H9 (cell line): ENCODE data around the gene MYMK. TPM values are rescaled to one million over a fixed set of nuclear protein-coding genes. Genes with fewer than 3 reads are reported as not detected.

Source experiments
- DNase-seq: peaks from one replicate; pipeline ENCODE4 v3.0.0-alpha.2; 2017
- H2AFZ ChIP-seq: one replicate; pipeline ENCODE4 v1.6.1; 2013; ENCODE audit warnings: mild to moderate bottlenecking, low read length, control low read depth, moderate library complexity
- H2AK5ac ChIP-seq: 2 replicates; pipeline ENCODE4 v1.6.1; 2013; ENCODE audit warnings: low read length, control low read depth, mixed read lengths; ENCODE audit not compliant: insufficient read length
- H2BK120ac ChIP-seq: one replicate; pipeline ENCODE4 v1.6.1; 2013; ENCODE audit warnings: low read depth, mild to moderate bottlenecking, low read length, control low read depth, inconsistent platforms; ENCODE audit not compliant: poor library complexity, severe bottlenecking
- H2BK12ac ChIP-seq: 2 replicates; pipeline ENCODE4 v1.6.1; 2013; ENCODE audit warnings: low read length, control low read depth, mixed read lengths, low read depth; ENCODE audit not compliant: insufficient read length
- H2BK15ac ChIP-seq: 2 replicates; pipeline ENCODE4 v1.6.1; 2013; ENCODE audit warnings: low read depth, low read length, control low read depth
- H2BK20ac ChIP-seq: one replicate; pipeline ENCODE4 v1.6.1; 2013; ENCODE audit warnings: low read depth, mild to moderate bottlenecking, low read length, control low read depth, inconsistent platforms; ENCODE audit not compliant: poor library complexity, severe bottlenecking
- H2BK5ac ChIP-seq: 2 replicates; pipeline ENCODE4 v1.6.1; 2013; ENCODE audit warnings: low read length, control low read depth, mixed read lengths; ENCODE audit not compliant: insufficient read length
- H3K14ac ChIP-seq: 2 replicates; pipeline ENCODE4 v1.6.1; 2013; ENCODE audit warnings: low read length, control low read depth; ENCODE audit not compliant: insufficient read depth
- H3K18ac ChIP-seq: 2 replicates; pipeline ENCODE4 v1.6.1; 2013; ENCODE audit warnings: low read depth, mild to moderate bottlenecking, mixed read lengths, low read length, control low read depth; ENCODE audit not compliant: insufficient read length
- H3K23ac ChIP-seq: 2 replicates; pipeline ENCODE4 v1.6.1; 2013; ENCODE audit warnings: low read length, control low read depth, mixed read lengths, low read depth; ENCODE audit not compliant: insufficient read length
- H3K23me2 ChIP-seq: 2 replicates; pipeline ENCODE4 v1.6.1; 2013; ENCODE audit warnings: low read depth, mild to moderate bottlenecking, mixed read lengths, low read length, control low read depth; ENCODE audit not compliant: insufficient read length, poor library complexity, severe bottlenecking
- H3K27ac ChIP-seq: 2 replicates; pipeline ENCODE4 v1.5.1; 2013; ENCODE audit warnings: low read length, control low read depth, mixed read lengths, low read depth; ENCODE audit not compliant: insufficient read length
- H3K27me3 ChIP-seq: 2 replicates; pipeline ENCODE4 v1.6.1; 2013; ENCODE audit warnings: low read length, control low read depth, inconsistent platforms; ENCODE audit not compliant: insufficient read depth
- H3K4ac ChIP-seq: 2 replicates; pipeline ENCODE4 v1.6.1; 2013; ENCODE audit warnings: low read depth, mild to moderate bottlenecking, control low read depth, inconsistent platforms, low read length, moderate library complexity
- H3K4me1 ChIP-seq: 2 replicates; pipeline ENCODE4 v1.6.1; 2013; ENCODE audit warnings: low read length, control low read depth, inconsistent platforms; ENCODE audit not compliant: insufficient read depth
- H3K4me2 ChIP-seq: 2 replicates; pipeline ENCODE4 v1.6.1; 2013; ENCODE audit warnings: low read length, control low read depth, mixed read lengths; ENCODE audit not compliant: insufficient read length, insufficient read depth
- H3K56ac ChIP-seq: 2 replicates; pipeline ENCODE4 v1.6.1; 2013; ENCODE audit warnings: low read depth, mild to moderate bottlenecking, mixed read lengths, low read length, control low read depth; ENCODE audit not compliant: insufficient read length
- H3K79me1 ChIP-seq: 2 replicates; pipeline ENCODE4 v1.6.1; 2013; ENCODE audit warnings: low read depth, mild to moderate bottlenecking, moderate library complexity, low read length, control low read depth, inconsistent platforms; ENCODE audit not compliant: insufficient read depth, poor library complexity, severe bottlenecking
- H3K79me2 ChIP-seq: 2 replicates; pipeline ENCODE4 v1.6.1; 2013; ENCODE audit warnings: low read length, control low read depth, inconsistent platforms; ENCODE audit not compliant: insufficient read depth
- H3K9ac ChIP-seq: 2 replicates; pipeline ENCODE4 v1.6.1; 2013; ENCODE audit warnings: low read length, control low read depth, mixed read lengths; ENCODE audit not compliant: insufficient read length; ENCODE audit errors: extremely low read depth
- H3K9me3 ChIP-seq: one replicate; pipeline ENCODE4 v1.6.1; 2013; ENCODE audit warnings: low read depth, low read length, inconsistent platforms; ENCODE audit not compliant: control insufficient read depth
- H3T11ph ChIP-seq: one replicate; pipeline ENCODE4 v1.6.1; 2013; ENCODE audit warnings: mild to moderate bottlenecking, low read length, control low read depth, inconsistent platforms
- H4K20me1 ChIP-seq: one replicate; pipeline ENCODE4 v1.6.1; 2013; ENCODE audit not compliant: control insufficient read depth, insufficient read length, insufficient read depth
- H4K5ac ChIP-seq: 2 replicates; pipeline ENCODE4 v1.6.1; 2013; ENCODE audit warnings: low read depth, mild to moderate bottlenecking, mixed read lengths, low read length, control low read depth; ENCODE audit not compliant: insufficient read length
- H4K8ac ChIP-seq: replicated peaks from 2 replicates; pipeline ENCODE4 v1.6.1; 2013; ENCODE audit warnings: low read length, control low read depth, mixed read lengths, low read depth; ENCODE audit not compliant: insufficient read length
- H4K91ac ChIP-seq: 2 replicates; pipeline ENCODE4 v1.6.1; 2013; ENCODE audit warnings: low read depth, mild to moderate bottlenecking, moderate library complexity, mixed read lengths, low read length, control low read depth; ENCODE audit not compliant: insufficient read length
- H3K27ac Mint-ChIP-seq, 3 experiments: 2 replicates in 2 of 3; 3 replicates in 1 of 3; pipeline ENCODE4 v1.8.0; 2020 to 2021; ENCODE audit warnings: mixed read lengths in 3 of 3, mild to moderate bottlenecking in 1 of 3, moderate library complexity in 1 of 3
- H3K27me3 Mint-ChIP-seq: 2 replicates; pipeline ENCODE4 v1.8.0; 2021; ENCODE audit warnings: low read depth, mild to moderate bottlenecking, moderate library complexity, mixed read lengths
- H3K36me3 Mint-ChIP-seq, 3 experiments: 2 replicates in 2 of 3; 3 replicates in 1 of 3; pipeline ENCODE4 v1.8.0; 2020 to 2021; ENCODE audit warnings: low read depth in 3 of 3, mixed read lengths in 3 of 3; ENCODE audit not compliant: insufficient read depth in 1 of 3
- H3K4me1 Mint-ChIP-seq, 2 experiments: 2 replicates each; pipeline ENCODE4 v1.8.0; 2020; ENCODE audit warnings: mixed read lengths in 2 of 2
- H3K4me3 Mint-ChIP-seq, 2 experiments: 2 replicates in 1 of 2; 3 replicates in 1 of 2; pipeline ENCODE4 v1.8.0; 2020 to 2021; ENCODE audit warnings: mild to moderate bottlenecking in 2 of 2, mixed read lengths in 2 of 2, moderate library complexity in 1 of 2
- H3K9me3 Mint-ChIP-seq, 2 experiments: 2 replicates in 1 of 2; 3 replicates in 1 of 2; pipeline ENCODE4 v1.8.0; 2020; ENCODE audit warnings: mild to moderate bottlenecking in 2 of 2, mixed read lengths in 2 of 2, moderate library complexity in 1 of 2
- WGBS: extraction: QIAGEN DNeasy Blood & Tissue Kit; methylation state at CpG from one replicate; pipeline ENCODE4 v1.1.7; 2013; ENCODE audit warnings: missing lambda C conversion rate, low lambda C conversion rate, mixed read lengths; ENCODE audit not compliant: insufficient read length; ENCODE audit errors: extremely low coverage; 5-methylcytosine and 5-hydroxymethylcytosine counted together
- total RNA-seq: library from RNA; stranded (reverse); gene quantifications from 2 replicates; pipeline ENCODE4 v1.2.1, GENCODE V29; 2021
- TF ChIP-seq, protein P1 (sequence below): fragments of 200-600 bp; sonication (generic); conservative IDR thresholded peaks from 3 replicates; pipeline ENCODE4 v1.8.0; 2021; ENCODE audit warnings: antibody characterized with exemption, mild to moderate bottlenecking

The MYMK gene
- total RNA-seq, 1 experiment from 2014 or later: not detected

- Histone ChIP-seq H2BK15ac (no peak overlapping the region), H2BK20ac (no peak overlapping the region), H2BK5ac (no peak overlapping the region), H2BK12ac (no peak overlapping the region), H3K23me2 (no peaks in the 10 kb centered on the region), H3K56ac (no peak overlapping the region), H2BK120ac (no peak overlapping the region), H3K79me1 (no peaks in the 10 kb centered on the region), H3K4me1 (no peaks in the 10 kb centered on the region), H4K91ac (no peak overlapping the region), H3K9me3 (no peaks in the 10 kb centered on the region), H3K23ac (no peak overlapping the region), H3K4ac (no peak overlapping the region), H3T11ph (no peak overlapping the region), H3K18ac (no peak overlapping the region), H3K14ac (no peak overlapping the region), H4K20me1 (no peaks in the 10 kb centered on the region), H3K4me2 (no peak overlapping the region), H3K9ac (no peak overlapping the region), H3K27me3 (no peaks in the 10 kb centered on the region), H2AFZ (no peak overlapping the region), H3K27ac (no peak overlapping the region), H2AK5ac (no peak overlapping the region), H3K79me2 (no peaks in the 10 kb centered on the region), H4K5ac (no peak overlapping the region), H4K8ac (no peak overlapping the region)
- TF ChIP-seq, protein P1, sequence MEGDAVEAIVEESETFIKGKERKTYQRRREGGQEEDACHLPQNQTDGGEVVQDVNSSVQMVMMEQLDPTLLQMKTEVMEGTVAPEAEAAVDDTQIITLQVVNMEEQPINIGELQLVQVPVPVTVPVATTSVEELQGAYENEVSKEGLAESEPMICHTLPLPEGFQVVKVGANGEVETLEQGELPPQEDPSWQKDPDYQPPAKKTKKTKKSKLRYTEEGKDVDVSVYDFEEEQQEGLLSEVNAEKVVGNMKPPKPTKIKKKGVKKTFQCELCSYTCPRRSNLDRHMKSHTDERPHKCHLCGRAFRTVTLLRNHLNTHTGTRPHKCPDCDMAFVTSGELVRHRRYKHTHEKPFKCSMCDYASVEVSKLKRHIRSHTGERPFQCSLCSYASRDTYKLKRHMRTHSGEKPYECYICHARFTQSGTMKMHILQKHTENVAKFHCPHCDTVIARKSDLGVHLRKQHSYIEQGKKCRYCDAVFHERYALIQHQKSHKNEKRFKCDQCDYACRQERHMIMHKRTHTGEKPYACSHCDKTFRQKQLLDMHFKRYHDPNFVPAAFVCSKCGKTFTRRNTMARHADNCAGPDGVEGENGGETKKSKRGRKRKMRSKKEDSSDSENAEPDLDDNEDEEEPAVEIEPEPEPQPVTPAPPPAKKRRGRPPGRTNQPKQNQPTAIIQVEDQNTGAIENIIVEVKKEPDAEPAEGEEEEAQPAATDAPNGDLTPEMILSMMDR: no peak
- Mint-ChIP-seq H3K4me1 (no peaks in the 10 kb centered on the region), H3K36me3 (peaks cover 11 to 20% (median 12%) of the 10 kb centered on the region in 3 experiments; a peak in 6 of 7 replicates), H3K9me3 (no peaks in the 10 kb centered on the region), H3K27me3 (no peaks in the 10 kb centered on the region), H3K27ac (no peak overlapping the region), H3K4me3 (no peak overlapping the region)
- no CpG with 5 or more reads among the region's 11 CpGs for WGBS
- DNase-seq: no peak
Measured at GRCh38 chr9:133472277-133472645, 52.5 kb downstream of the MYMK start.
